Measurements from ENCODE around the gene PCDH8.

The PCDH8 gene, protein sequence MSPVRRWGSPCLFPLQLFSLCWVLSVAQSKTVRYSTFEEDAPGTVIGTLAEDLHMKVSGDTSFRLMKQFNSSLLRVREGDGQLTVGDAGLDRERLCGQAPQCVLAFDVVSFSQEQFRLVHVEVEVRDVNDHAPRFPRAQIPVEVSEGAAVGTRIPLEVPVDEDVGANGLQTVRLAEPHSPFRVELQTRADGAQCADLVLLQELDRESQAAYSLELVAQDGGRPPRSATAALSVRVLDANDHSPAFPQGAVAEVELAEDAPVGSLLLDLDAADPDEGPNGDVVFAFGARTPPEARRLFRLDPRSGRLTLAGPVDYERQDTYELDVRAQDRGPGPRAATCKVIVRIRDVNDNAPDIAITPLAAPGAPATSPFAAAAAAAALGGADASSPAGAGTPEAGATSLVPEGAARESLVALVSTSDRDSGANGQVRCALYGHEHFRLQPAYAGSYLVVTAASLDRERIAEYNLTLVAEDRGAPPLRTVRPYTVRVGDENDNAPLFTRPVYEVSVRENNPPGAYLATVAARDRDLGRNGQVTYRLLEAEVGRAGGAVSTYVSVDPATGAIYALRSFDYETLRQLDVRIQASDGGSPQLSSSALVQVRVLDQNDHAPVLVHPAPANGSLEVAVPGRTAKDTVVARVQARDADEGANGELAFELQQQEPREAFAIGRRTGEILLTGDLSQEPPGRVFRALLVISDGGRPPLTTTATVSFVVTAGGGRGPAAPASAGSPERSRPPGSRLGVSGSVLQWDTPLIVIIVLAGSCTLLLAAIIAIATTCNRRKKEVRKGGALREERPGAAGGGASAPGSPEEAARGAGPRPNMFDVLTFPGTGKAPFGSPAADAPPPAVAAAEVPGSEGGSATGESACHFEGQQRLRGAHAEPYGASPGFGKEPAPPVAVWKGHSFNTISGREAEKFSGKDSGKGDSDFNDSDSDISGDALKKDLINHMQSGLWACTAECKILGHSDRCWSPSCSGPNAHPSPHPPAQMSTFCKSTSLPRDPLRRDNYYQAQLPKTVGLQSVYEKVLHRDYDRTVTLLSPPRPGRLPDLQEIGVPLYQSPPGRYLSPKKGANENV

DNA sequence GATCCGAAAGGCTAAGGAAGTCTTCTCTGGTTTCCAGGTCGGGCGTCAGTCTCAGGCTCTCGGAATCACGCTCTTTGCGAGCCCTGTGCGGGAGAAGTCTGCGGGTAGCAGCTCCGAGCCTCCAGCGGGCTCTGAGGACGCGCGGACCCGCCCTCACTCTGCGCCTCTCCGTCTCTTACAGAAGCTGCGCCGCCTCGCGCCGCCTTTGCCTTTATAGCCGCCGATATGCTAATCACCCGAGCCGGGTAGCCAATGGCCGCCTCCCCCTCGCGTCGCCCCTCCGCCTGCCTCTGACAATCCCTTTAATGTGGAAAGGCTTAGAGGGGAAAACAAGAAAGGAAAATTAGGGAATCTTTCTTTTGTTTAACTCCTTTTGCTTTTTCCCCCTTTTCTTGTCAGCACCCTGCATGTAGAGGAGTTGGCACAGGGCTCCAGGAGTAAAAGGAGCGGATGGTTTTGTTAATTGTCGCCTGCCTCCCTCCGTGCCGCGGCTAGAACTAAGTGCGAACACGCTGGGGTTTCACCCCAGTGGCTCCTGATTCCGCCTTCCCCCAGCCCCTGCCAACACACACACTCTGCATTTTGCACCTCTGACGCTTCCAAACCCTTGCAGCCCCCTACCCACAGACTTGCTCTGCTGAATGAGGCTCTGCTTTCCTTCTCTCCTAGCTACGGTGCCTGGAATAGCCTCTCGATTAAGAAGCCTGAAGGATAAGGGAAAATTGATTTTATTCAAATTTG lies at the start of gene PCDH8:
Gene PCDH8, minus strand, starts transcription at position 186 of the 741 bp plus-strand sequence. CDS start 204 bp downstream, outside the sequence.
- Histone ChIP-seq H3K27ac (ENCODE audit: low read length) (no peak within 1 kb of the TSS), H3K4me1 (ENCODE audit: insufficient read depth, low read length) (peaks cover 18% of the 10 kb centered on the region; the same call in 1 of the 2 replicates), H3K36me3 (ENCODE audit: insufficient read depth, low read depth, low read length) (peaks cover 6% of the 10 kb centered on the region; the same call in 1 of the 2 replicates), H3K27me3 (ENCODE audit: insufficient read depth, low read length) (peaks cover 72% of the 10 kb centered on the region), H3K4me3 (ENCODE audit: low read length) (peak within 1 kb of the TSS; percentile 90), H3K9ac (ENCODE audit: low read depth, low read length) (no peak within 1 kb of the TSS), H3K9me3 (ENCODE audit: insufficient read depth, low read depth, low read length) (no peaks in the 10 kb centered on the region)

GRCh38 chr13:52896827-52897659 lies 48.6 kb upstream of the PCDH8 start:
- no peaks in the 10 kb centered on the region for H3K36me3 ChIP-seq (ENCODE audit: insufficient read depth, low read depth, low read length)
- H3K4me3 ChIP-seq (ENCODE audit: low read length), result no peak overlapping the region
- H3K27me3 ChIP-seq (ENCODE audit: insufficient read depth, low read length), result no peaks in the 10 kb centered on the region; the same call in 1 of the 2 replicates
- peaks cover 10% of the 10 kb centered on the region; the same call in 1 of the 2 replicates for H3K4me1 ChIP-seq (ENCODE audit: insufficient read depth, low read length)
- no peaks in the 10 kb centered on the region for H3K9me3 ChIP-seq (ENCODE audit: insufficient read depth, low read depth, low read length)
- no peak overlapping the region for H3K9ac ChIP-seq (ENCODE audit: low read depth, low read length)
- no peak overlapping the region for H3K27ac ChIP-seq (ENCODE audit: low read length)

DNA sequence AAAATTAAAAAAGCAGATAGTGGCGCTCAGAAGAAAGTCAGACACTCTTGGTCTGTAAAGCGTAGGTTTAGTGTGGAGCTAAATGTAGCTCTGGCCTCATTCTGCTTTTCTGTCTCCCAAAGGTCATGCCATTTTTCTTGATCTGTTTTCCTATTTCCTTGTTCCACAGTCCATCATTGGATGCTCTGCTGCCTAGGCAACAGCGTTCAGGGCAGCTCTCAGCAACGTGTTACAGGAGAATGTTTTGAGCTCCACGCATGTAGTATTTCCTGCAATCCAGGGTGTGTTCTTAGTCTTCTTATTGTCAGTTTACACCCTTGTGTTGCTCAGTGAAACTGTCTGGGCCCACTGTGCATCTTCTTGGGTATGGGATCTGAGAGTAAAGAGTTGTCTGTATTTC lies 46.0 kb upstream of the PCDH8 start:
- Histone ChIP-seq H3K27me3 (ENCODE audit: insufficient read depth, low read length) (no peaks in the 10 kb centered on the region; the same call in 1 of the 2 replicates), H3K36me3 (ENCODE audit: insufficient read depth, low read depth, low read length) (no peaks in the 10 kb centered on the region), H3K4me3 (ENCODE audit: low read length) (no peak overlapping the region), H3K9me3 (ENCODE audit: insufficient read depth, low read depth, low read length) (no peaks in the 10 kb centered on the region), H3K4me1 (ENCODE audit: insufficient read depth, low read length) (peaks cover 13% of the 10 kb centered on the region; the same call in 1 of the 2 replicates), H3K27ac (ENCODE audit: low read length) (no peak overlapping the region), H3K9ac (ENCODE audit: low read depth, low read length) (no peak overlapping the region)

DNA sequence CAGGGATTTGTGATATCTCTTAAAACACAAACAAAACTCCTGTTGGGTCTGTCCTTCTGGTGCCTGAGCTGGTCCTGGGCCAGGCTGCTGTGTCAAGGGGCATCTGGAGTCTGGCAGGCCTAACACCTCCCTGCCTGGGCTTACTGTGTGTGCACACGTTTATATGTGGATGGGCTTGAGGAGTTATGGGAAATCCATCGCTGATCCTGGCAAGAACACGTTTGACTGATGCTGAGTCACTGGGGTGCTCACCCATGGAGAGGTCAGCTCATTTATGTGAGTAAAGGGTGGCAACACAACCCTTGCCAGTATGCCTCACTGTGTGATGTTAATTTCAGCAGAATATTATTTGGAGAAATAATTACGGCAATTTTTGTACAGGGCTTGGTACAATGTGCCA lies 44.5 kb upstream of the PCDH8 start:
- Histone ChIP-seq H3K27ac (ENCODE audit: low read length) (no peak overlapping the region), H3K4me1 (ENCODE audit: insufficient read depth, low read length) (peaks cover 13% of the 10 kb centered on the region; the same call in 1 of the 2 replicates), H3K36me3 (ENCODE audit: insufficient read depth, low read depth, low read length) (no peaks in the 10 kb centered on the region), H3K9ac (ENCODE audit: low read depth, low read length) (no peak overlapping the region), H3K27me3 (ENCODE audit: insufficient read depth, low read length) (no peaks in the 10 kb centered on the region; the same call in 1 of the 2 replicates), H3K9me3 (ENCODE audit: insufficient read depth, low read depth, low read length) (no peaks in the 10 kb centered on the region), H3K4me3 (ENCODE audit: low read length) (no peak overlapping the region)

DNA sequence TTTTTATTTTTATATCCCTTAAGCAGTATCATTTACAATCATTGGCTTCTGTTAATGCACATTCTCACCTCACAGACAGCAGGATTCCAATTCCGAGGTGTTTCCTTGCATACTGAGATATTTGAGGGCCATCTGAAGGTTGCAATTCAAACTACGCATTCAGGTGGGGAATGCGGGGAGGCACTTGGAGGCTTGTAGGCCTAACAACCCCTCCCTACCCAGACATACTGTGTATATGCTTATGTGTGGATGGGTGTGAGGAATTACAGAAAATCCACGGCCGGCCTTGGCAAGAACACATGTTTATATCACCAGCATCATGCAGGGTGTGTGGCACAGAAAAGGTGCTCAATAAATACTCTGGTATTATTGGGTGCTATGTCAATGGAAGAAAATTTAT lies 43.3 kb upstream of the PCDH8 start:
- Histone ChIP-seq H3K36me3 (ENCODE audit: insufficient read depth, low read depth, low read length) (no peaks in the 10 kb centered on the region), H3K27me3 (ENCODE audit: insufficient read depth, low read length) (no peaks in the 10 kb centered on the region; the same call in 1 of the 2 replicates), H3K4me3 (ENCODE audit: low read length) (no peak overlapping the region), H3K4me1 (ENCODE audit: insufficient read depth, low read length) (peaks cover 17% of the 10 kb centered on the region), H3K9me3 (ENCODE audit: insufficient read depth, low read depth, low read length) (no peaks in the 10 kb centered on the region), H3K9ac (ENCODE audit: low read depth, low read length) (no peak overlapping the region), H3K27ac (ENCODE audit: low read length) (no peak overlapping the region)

DNA sequence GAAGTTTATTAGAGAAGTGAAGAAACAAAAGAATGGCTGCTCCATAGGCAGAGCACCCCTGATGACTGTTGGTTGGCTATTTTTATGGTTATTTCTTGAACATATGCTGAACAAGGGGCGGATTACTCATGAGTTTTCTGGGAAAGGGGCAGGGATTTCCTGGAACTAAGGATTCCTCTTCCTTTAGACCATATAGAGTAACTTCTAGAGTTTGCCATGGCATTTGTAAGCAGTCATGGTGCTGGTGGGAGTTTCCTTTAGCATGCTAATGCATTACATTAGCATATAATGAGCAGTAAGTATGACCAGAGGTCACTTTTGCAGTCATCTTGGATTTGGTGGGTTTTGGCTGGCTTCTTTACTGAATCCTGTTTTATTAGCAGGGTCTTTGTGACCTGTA lies 38.7 kb upstream of the PCDH8 start:
- H3K4me3 ChIP-seq (ENCODE audit: low read length), result no peak overlapping the region
- H3K27me3 ChIP-seq (ENCODE audit: insufficient read depth, low read length), result peaks cover 21% of the 10 kb centered on the region; the same call in 1 of the 2 replicates
- peaks cover 39% of the 10 kb centered on the region for H3K4me1 ChIP-seq (ENCODE audit: insufficient read depth, low read length)
- H3K9me3 ChIP-seq (ENCODE audit: insufficient read depth, low read depth, low read length), result no peaks in the 10 kb centered on the region
- no peaks in the 10 kb centered on the region for H3K36me3 ChIP-seq (ENCODE audit: insufficient read depth, low read depth, low read length)
- no peak overlapping the region for H3K27ac ChIP-seq (ENCODE audit: low read length)
- H3K9ac ChIP-seq (ENCODE audit: low read depth, low read length), result no peak overlapping the region

DNA sequence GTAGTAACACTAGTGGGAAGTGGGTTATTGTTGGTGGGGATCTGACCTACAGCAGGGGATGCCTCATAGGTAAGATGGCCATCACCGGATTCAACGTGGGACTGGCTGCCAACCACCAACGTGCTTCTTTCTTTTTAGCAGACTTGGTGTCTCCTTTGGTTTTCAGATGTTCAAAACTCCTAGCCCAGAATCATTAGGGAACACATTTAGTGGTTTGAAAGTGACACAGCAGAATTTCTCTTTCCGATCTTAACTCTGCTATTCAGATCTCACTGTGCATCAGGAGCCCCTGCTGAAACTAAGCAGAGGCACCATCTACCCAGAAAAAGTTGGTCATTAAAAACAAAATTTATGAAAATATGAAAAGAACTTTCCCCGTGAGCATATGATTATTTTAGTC lies 36.7 kb upstream of the PCDH8 start:
- H3K27me3 ChIP-seq (ENCODE audit: insufficient read depth, low read length), result peaks cover 38% of the 10 kb centered on the region
- no peak overlapping the region for H3K27ac ChIP-seq (ENCODE audit: low read length)
- no peaks in the 10 kb centered on the region for H3K36me3 ChIP-seq (ENCODE audit: insufficient read depth, low read depth, low read length)
- H3K4me3 ChIP-seq (ENCODE audit: low read length), result no peak overlapping the region
- peaks cover 52% of the 10 kb centered on the region for H3K4me1 ChIP-seq (ENCODE audit: insufficient read depth, low read length)
- H3K9me3 ChIP-seq (ENCODE audit: insufficient read depth, low read depth, low read length), result peaks cover 7% of the 10 kb centered on the region; the same call in 1 of the 2 replicates
- no peak overlapping the region for H3K9ac ChIP-seq (ENCODE audit: low read depth, low read length)

GRCh38 chr13:52884429-52885010 lies 36.1 kb upstream of the PCDH8 start:
- H3K27me3 ChIP-seq (ENCODE audit: insufficient read depth, low read length), result peaks cover 43% of the 10 kb centered on the region
- no peak overlapping the region for H3K4me3 ChIP-seq (ENCODE audit: low read length)
- peaks cover 7% of the 10 kb centered on the region; the same call in 1 of the 2 replicates for H3K9me3 ChIP-seq (ENCODE audit: insufficient read depth, low read depth, low read length)
- no peaks in the 10 kb centered on the region for H3K36me3 ChIP-seq (ENCODE audit: insufficient read depth, low read depth, low read length)
- no peak overlapping the region for H3K27ac ChIP-seq (ENCODE audit: low read length)
- H3K9ac ChIP-seq (ENCODE audit: low read depth, low read length), result no peak overlapping the region
- peaks cover 58% of the 10 kb centered on the region for H3K4me1 ChIP-seq (ENCODE audit: insufficient read depth, low read length)

DNA sequence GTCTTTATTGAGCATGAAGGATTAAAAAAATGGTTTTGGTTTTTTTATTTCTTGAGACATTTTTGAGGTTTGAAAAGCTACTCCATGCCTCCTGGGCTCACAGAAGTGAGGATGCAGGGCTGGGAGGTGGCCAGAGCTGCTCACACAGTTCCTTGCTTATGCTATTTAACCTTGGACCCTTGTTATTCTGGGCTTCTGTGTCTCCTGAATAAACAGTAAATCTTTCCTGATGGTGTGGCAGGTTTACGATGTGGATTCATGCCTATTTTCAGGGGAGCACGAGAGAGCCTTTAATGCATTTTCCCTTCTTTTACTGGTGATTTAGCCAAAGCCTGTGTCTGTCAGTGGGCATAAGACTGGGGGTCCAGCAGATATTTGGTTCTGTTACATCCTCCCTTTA lies 34.3 kb upstream of the PCDH8 start:
- H3K9ac ChIP-seq (ENCODE audit: low read depth, low read length), result no peak overlapping the region
- peaks cover 7% of the 10 kb centered on the region; the same call in 1 of the 2 replicates for H3K9me3 ChIP-seq (ENCODE audit: insufficient read depth, low read depth, low read length)
- H3K36me3 ChIP-seq (ENCODE audit: insufficient read depth, low read depth, low read length), result no peaks in the 10 kb centered on the region
- peaks cover 58% of the 10 kb centered on the region for H3K27me3 ChIP-seq (ENCODE audit: insufficient read depth, low read length)
- peaks cover 62% of the 10 kb centered on the region for H3K4me1 ChIP-seq (ENCODE audit: insufficient read depth, low read length)
- no peak overlapping the region for H3K27ac ChIP-seq (ENCODE audit: low read length)
- no peak overlapping the region for H3K4me3 ChIP-seq (ENCODE audit: low read length)
